OCI-M2 (cell line): ENCODE data around the gene NRIP3.
"Not testable (repeated sequence)": the region's sequence is repeated elsewhere in the genome, so short reads cannot be mapped to it uniquely, and the experiment has no call there.

Source experiments
- DNase-seq: peaks from one replicate; lab custom pipeline; 2025; ENCODE audit not compliant: unreplicated experiment; lab: John Stamatoyannopoulos, UW

The NRIP3 gene

GRCh38 chr11:8973121-8973520 is 30.7 kb downstream of the NRIP3 start:
- no peak for DNase-seq

GRCh38 chr11:8971924-8972316 is 31.9 kb downstream of the NRIP3 start:
- DNase-seq: no peak

GRCh38 chr11:8971196-8971923 is 32.4 kb downstream of the NRIP3 start:
- DNase-seq: no peak

DNA sequence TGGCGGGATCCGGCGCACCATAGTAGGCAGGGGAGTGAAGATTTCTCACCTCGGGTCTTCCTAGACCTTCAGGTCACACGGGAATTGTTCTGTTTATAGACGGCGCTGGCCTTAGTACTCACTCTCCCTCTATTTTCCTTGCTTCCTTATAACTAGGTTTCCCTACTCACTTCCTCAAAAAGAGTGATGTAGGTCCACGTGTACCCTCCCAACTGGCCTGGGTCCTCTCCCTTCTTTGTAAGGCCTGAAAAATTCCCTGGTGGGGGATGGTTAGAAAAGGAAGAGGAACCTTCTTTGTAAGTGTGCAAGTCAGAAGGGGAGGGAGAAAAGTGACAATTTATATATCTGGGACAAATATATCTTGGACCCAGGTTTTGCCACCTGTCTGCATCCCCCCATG is 36.6 kb downstream of the NRIP3 start:
- no peak for DNase-seq

DNA sequence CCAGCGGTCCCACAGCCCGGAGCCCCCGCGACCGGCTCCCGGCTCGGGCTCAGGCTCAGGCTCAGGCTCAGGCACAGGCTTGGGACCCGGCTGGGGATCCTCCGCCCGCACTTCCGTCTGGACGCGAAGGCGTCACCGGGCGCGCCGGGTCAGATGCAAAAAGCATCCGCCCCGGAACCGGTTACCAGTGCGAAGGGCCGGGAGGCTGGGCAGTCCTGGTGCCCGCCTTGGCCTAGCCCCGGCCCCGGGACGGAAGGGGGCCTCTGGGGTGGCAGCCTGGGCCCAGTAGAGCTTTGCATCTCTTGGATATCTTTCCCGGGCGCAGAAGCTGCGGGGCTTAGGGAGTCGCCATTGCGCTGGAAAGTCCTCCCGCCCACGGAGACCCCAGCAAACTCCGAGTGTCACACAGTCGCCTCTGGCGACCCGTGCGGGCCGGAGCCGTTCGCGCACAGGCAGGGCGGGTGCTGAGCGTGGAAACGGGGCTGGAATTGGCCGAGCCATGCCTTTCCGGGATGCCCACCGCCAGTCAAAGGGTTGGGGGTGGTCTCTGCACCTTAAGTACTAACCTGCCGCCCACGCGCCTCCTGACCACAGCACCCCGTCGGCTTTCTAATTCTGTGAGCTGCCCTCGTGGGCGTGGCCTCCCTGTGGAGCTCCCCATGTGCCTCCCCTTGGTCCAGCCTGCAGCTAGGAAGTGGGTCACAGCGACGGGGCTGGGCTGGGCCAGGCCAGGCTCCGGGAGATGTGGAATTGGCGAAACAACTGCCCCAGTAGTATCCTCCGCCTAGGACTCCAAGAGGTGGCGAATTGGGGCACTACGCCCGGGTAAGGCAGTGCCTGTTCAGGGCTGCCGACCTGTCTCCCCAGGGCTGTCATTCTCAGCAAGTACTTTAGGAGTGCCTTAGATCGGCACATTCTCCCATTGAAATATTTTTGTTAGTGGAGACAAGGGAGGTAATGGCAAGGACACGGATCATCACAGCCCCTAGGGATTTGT is 39.2 kb downstream of the NRIP3 start, which contains the start of gene TMEM9B:
TMEM9B (minus strand) TSS at position 119 of the 997 bp plus-strand sequence. CDS start 129 bp downstream, outside the sequence.
- DNase-seq: no peak

GRCh38 chr11:8963569-8964323 is 40.1 kb downstream of the NRIP3 start:
- DNase-seq: no peak

DNA sequence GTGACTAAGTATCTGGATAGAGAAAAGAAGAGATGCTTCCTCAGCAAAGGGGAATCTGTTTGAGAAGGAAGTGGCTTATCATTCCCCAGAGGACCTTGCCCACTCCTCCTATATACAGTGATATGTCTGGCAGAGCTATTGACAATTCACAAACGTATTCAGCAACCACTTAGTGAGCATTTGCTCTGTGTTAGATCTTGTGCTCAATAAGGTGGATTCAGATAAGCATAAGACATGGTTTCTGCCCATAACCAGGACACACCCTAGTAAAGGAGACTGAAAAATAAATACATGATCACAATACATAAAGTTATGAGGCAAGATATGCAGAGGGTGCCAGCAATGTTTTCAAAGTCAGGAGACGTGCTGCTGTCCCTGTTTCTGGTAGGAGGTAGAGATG is 41.0 kb downstream of the NRIP3 start:
- no peak for DNase-seq

DNA sequence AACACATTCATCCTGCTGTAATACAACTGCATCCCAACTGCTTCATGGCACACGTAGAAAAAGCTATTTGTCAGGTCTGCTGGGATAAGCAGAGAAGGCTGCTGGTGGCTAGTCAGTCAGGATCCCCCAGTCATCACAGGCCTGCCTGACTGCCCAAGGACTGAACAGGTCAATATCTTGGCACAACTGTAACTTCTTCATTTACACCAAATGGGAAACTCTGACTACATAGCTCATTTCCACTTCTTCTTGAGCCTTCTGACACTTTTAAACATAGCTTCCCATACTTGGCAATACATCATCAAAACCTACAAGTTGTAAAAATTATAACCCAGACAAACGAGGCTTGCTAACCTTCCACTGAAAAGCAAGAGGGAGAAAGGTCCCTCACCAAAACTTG is 42.4 kb downstream of the NRIP3 start:
- DNase-seq: no peak

DNA sequence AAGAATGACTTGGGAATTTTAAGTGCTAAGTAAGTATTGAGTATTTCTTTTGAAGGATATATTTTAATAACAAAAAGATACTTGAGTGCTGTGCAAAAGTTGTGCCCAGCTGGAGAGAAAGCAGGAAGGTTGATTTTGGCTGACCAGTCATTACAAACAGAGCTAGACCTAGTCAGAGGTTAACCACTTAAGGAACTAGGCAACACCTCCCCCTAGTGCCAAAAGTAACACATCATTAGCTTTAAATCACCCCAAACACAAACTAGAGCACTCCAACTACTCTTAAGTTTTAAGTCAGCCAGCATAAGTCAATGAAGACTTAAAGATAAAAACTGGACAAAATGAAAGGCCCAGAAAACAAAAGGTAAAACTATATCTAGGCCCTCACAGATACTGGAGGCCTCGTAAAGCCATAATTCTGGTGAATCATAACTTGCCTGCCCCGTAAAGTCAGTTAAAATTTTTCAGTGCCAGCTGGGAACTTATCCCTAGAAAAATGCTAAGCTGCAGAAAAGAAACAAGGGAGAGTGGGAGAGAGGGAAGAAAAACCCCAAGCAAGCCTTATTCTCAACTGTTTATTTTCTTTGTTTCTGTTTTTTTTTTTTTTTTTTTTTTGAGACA is 44.1 kb downstream of the NRIP3 start:
- DNase-seq: no peak

- DNase-seq: no peak
Measured at GRCh38 chr11:8956860-8957259, 46.9 kb downstream of the NRIP3 start.

DNA sequence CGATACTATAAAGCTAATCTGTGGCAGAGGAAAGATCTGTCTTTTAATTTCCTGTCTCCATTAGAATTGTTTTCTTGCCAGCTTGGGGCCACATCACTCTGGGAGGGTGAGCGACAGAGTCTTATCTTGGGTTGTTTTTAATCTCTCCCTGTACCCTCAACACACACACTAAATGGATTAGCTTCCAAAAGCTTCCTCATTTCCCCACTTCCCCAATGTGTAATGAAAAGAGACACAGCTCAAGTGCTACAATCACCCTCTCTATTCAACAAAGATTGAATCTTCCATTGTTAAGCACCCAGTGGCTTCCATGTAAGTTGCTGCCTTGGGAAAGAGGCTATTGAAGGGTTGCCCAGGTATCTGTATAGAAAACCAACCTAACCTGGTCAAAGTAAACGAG is 54.9 kb downstream of the NRIP3 start:
- no peak for DNase-seq

DNA sequence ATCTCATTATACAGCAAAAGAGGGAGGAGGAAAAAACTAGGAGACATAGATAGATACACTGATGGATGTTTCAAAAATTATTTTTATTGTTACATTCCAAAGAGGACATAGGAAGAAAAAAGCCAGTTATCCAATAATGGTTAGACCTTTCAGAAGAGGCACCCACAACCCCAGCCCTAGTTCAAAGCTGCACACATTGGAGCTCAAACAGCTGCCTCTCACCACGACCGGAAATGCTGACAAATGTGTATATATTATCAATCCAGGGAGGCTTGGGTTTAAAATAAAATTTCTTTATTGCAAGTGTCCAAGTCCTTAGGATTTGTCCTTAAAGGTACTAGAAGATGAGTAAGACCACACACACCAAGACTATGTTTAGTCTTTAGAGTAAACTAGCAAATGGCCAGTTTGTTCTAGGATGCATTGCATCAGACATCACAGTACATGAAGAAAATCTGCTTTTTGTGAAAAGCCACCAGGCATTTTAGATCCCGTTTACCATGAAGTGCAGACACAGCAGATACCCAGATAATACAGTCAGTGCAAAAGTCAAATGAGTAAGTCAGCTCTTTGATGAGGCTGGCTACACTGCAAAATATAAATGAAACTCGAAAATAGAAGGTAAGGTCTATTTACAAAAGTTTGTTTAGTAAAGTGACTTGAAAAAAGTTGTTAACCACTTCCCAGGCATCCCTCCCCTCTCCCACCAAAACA is 56.4 kb downstream of the NRIP3 start:
- DNase-seq: no peak

- DNase-seq: no peak
Measured at GRCh38 chr11:8942518-8943066, 61.2 kb downstream of the NRIP3 start, which contains the start of gene ASCL3. Gene ASCL3 (minus strand): TSS chr11:8943016. CDS start chr11:8938161, 4,855 bp downstream.

- DNase-seq: no peak
Measured at GRCh38 chr11:8941341-8942103, 62.3 kb downstream of the NRIP3 start.

GRCh38 chr11:8937659-8938058 is 66.1 kb downstream of the NRIP3 start:
- no peak for DNase-seq

GRCh38 chr11:8937159-8937558 is 66.6 kb downstream of the NRIP3 start:
- no peak for DNase-seq

DNA sequence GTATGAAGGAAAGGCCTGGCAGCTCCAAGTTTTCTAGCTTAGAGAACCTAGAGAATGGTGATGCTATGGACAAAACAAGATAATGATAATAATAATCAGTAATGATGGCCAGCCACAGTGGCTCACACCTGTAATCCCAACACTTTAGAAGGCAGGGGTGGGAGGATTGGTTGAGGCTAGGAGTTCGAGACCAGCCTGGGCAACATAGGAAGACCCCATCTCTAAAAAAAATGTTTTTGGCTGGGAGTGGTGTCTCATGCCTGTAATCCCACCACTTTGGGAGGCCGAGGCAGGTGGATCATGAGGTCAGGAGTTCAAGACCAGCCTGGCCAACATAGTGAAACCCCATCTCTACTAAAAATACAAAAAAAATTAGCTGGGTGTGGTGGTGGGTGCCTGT is 68.0 kb downstream of the NRIP3 start:
- not testable (repeated sequence) for DNase-seq

DNA sequence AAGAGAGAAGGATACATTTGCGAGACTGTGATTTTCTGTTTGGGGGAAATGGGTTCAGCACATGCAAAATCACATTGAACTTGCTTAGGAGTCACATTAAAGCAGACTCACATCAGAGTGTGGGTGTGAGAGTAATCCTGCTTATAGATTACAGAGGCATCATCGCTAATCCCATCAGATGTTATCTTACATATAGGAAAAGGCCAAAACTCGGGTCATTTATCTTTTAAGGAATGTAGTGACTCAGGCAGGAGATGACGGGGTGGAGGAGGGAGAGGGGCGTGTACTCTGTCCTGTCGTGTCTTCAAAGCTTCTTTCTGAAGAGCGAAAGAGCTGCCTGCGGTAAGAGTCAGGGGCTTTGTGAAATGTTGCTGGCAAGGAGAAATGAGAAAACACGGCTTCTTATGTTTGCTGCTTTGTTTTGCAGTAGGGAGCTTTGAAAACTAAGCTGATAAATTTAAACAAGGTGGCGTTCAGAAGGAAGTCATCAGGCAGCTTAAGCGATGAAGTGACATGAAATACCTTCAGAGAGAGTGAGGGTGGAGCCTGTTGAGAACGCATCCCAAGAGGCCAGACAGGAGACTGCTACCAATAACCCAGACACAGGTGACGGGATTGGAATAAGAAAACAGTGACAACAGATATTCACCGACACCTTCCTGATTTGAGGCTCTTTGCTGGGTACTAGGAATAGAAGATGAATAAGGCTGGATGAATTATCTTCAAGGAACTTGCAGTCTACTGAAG is 68.9 kb downstream of the NRIP3 start:
- no peak for DNase-seq
